Measurements from ENCODE around the gene CYP4F12. TPM values are rescaled to one million over a fixed set of nuclear protein-coding genes. Genes with fewer than 3 reads are reported as not detected.

Gene CYP4F12, protein sequence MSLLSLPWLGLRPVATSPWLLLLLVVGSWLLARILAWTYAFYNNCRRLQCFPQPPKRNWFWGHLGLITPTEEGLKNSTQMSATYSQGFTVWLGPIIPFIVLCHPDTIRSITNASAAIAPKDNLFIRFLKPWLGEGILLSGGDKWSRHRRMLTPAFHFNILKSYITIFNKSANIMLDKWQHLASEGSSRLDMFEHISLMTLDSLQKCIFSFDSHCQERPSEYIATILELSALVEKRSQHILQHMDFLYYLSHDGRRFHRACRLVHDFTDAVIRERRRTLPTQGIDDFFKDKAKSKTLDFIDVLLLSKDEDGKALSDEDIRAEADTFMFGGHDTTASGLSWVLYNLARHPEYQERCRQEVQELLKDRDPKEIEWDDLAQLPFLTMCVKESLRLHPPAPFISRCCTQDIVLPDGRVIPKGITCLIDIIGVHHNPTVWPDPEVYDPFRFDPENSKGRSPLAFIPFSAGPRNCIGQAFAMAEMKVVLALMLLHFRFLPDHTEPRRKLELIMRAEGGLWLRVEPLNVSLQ
- not detected for polyA plus RNA-seq

DNA sequence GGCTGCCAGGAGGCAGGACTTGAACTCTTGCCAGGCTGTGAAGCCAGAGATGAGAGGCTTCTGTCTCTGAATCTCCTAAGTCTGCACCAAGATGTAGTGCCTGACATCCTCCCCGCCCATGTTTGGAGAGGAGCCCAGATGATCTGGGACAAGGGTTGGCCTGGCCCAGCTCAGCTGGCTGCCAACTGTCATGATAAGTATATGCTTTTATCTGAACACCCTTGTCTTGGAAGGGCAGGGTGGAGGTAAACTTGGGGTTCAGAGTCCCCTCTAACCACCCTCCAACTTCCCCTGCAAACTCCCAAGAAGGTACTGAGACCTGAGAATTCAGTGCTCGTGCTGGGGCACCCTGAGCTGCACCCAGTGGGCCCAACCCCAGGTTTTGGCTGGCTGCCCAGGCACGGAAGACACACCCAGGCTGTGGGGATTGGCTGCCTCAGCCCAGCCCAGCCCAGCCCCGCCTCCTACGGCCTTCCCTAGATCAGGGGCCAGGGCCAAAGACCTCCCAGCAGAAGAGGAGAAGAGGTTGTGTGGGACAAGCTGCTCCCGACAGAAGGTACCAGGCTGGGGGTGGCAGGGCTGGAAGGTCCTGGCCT is at the start of gene CYP4F12:
CYP4F12 (plus strand) TSS at position 508 of the 596 bp plus-strand sequence. CDS start 443 bp downstream, outside the sequence.
- DNase-seq, result no peak

DNA sequence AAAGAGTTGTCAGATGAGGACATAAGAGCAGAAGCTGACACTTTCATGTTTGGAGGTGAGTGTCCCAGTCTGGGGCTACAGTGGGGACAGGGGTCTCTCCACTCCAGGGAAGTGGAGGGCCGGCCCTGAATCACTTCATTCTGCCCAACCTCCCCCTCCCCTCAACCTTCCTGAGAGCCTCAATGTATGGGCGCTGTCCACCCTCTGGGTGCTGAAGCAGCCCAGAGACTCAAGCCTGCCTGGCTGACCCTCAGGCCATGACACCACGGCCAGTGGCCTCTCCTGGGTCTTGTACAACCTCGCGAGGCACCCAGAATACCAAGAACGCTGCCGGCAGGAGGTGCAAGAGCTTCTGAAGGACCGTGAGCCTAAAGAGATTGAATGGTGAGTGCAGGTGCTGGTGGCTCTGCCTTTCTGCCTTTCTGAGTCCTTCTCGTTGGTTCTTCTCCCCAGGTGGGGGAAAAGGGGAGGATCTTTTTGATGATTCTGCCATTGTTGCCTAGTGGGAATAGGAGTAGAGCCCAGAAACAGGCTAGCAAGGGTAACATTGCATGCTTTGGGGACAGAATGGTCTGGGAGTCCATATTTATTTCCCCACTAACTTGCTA is 49.1 kb upstream of the CYP4F12 start:
- no peak overlapping the region for H3K27ac Mint-ChIP-seq
- peaks cover 2 to 20% (median 6%) of the 10 kb centered on the region in 3 donors for H3K27me3 Mint-ChIP-seq (ENCODE audit: low read depth in 3 of 3)
- no peaks in the 10 kb centered on the region for H3K9me3 Mint-ChIP-seq
- DNase-seq, result no peak
- no peak overlapping the region for H3K4me3 Mint-ChIP-seq
- H3K36me3 Mint-ChIP-seq, result no peaks in the 10 kb centered on the region
- no peaks in the 10 kb centered on the region for H3K4me1 Mint-ChIP-seq

More for the DNA sequence above, at the start of gene CYP4F12:
- no peaks in the 10 kb centered on the region for H3K4me1 Mint-ChIP-seq
- peaks cover 0 to 4% (median 2%) of the 10 kb centered on the region in 3 donors for H3K27me3 Mint-ChIP-seq (ENCODE audit: low read depth in 3 of 3)
- no peak within 1 kb of the TSS for H3K4me3 Mint-ChIP-seq
- H3K36me3 Mint-ChIP-seq, result peaks cover 0 to 7% (median 0%) of the 10 kb centered on the region in 3 donors
- no peaks in the 10 kb centered on the region for H3K9me3 Mint-ChIP-seq
- H3K27ac Mint-ChIP-seq, result no peak within 1 kb of the TSS

DNA sequence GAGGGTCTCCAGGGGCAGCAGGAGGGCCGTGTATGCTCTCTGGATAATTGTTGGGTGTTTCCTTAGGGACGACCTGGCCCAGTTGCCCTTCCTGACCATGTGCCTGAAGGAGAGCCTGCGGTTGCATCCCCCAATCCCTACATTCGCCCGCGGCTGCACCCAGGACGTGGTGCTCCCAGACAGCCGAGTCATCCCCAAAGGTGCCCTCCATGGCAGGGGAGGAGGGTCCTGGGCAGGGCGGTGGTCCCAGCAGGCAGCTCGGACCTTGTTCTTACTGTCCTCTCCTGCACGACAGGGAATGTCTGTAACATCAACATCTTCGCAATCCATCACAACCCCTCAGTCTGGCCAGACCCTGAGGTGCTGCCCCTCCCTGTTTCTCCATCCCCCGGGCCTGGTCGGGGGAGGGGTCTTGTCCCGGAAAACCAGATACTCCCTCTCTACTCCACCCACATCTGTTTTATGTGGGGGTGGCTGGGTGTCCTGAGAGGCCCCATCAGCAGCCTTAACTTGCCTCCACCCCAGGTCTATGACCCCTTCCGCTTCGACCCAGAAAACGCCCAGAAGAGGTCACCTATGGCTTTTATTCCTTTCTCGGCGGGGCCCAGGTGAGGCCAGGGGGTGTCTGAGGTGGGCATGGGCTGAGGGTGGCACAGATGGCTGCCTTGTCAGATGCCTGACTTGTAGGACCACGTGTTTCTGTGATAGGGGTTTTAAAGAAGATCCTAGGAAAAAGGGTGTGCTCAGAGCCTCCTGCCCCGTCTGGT is 44.5 kb upstream of the CYP4F12 start:
- H3K27me3 Mint-ChIP-seq (ENCODE audit: low read depth in 3 of 3), result peaks cover 4 to 16% (median 5%) of the 10 kb centered on the region in 3 donors
- DNase-seq, result no peak
- H3K9me3 Mint-ChIP-seq, result no peaks in the 10 kb centered on the region
- no peak overlapping the region for H3K27ac Mint-ChIP-seq
- H3K4me1 Mint-ChIP-seq, result peaks cover 6 to 7% of the 10 kb centered on the region in 2 donors
- no peaks in the 10 kb centered on the region for H3K36me3 Mint-ChIP-seq
- H3K4me3 Mint-ChIP-seq, result no peak overlapping the region

DNA sequence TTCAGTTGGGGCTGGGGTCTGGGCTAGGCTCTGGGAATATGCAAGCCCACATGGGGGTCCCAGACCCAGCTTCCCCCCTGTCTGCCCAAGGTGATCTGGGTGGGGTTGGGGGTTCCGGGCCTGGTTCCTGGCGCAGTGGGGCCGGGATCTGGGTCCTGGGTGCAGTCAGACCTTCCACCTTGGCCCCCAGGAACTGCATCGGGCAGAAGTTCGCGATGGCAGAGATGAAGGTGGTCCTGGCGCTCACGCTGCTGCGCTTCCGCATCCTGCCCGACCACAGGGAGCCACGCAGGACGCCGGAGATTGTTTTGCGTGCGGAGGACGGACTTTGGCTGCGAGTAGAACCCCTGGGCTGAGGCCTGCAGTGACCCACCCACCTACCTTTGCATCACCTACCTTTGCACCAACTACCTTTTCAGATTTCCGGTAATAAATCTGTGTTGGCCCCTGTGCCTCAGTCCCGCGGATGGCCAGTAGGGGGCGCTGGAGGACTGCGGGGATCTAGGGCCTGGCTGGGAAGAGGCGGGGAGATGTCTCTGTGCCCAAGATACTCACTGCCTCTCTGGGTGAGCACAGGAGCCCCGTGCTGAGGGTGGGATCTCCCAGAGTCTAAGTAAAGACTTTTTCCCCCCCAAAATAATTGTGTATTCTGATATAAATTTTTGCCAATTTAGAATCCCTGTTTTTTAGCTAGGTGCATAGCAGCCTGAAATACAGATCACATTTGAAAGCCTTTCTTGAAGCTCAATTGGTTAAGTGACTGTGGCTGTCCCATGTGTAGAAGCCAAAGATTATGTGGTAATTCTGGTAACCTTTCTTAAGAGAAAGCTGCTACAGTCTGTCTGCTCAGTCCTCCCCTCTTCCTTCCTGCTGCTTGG is 43.6 kb upstream of the CYP4F12 start:
- H3K9me3 Mint-ChIP-seq, result no peaks in the 10 kb centered on the region
- no peak overlapping the region for H3K27ac Mint-ChIP-seq
- peak; percentile 73 for DNase-seq
- no peak overlapping the region for H3K4me3 Mint-ChIP-seq
- H3K27me3 Mint-ChIP-seq (ENCODE audit: low read depth in 3 of 3), result peaks cover 3 to 16% (median 4%) of the 10 kb centered on the region in 3 donors
- H3K4me1 Mint-ChIP-seq, result peaks cover 8 to 10% of the 10 kb centered on the region in 2 donors
- no peaks in the 10 kb centered on the region for H3K36me3 Mint-ChIP-seq

DNA sequence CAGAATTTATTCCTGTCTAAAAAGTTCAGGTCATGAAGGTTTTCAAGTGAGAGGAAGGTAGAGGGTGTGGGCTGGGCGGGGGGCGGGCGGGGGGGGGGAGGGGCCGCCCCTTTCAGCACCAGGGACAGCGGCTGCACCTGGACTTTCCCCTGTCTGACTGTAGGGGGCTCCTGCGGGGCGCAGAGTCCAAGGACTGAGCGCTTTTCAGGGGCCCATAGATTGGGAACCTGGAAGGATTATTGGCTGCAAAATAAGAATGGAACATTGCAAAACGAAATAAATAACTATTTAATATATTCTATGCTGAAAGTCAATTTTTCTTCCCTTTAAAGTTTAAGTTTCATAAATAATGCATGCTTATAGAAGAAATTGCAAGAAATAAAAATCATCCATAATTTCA is 41.1 kb upstream of the CYP4F12 start:
- H3K9me3 Mint-ChIP-seq, result no peaks in the 10 kb centered on the region
- no peaks in the 10 kb centered on the region for H3K36me3 Mint-ChIP-seq
- H3K4me3 Mint-ChIP-seq, result no peak overlapping the region
- H3K27me3 Mint-ChIP-seq (ENCODE audit: low read depth in 3 of 3), result peaks cover 3 to 20% (median 6%) of the 10 kb centered on the region in 3 donors
- peaks cover 8 to 10% of the 10 kb centered on the region in 2 donors for H3K4me1 Mint-ChIP-seq
- H3K27ac Mint-ChIP-seq, result no peak overlapping the region
- DNase-seq, result peak; percentile 13 to 33 (median 26)

DNA sequence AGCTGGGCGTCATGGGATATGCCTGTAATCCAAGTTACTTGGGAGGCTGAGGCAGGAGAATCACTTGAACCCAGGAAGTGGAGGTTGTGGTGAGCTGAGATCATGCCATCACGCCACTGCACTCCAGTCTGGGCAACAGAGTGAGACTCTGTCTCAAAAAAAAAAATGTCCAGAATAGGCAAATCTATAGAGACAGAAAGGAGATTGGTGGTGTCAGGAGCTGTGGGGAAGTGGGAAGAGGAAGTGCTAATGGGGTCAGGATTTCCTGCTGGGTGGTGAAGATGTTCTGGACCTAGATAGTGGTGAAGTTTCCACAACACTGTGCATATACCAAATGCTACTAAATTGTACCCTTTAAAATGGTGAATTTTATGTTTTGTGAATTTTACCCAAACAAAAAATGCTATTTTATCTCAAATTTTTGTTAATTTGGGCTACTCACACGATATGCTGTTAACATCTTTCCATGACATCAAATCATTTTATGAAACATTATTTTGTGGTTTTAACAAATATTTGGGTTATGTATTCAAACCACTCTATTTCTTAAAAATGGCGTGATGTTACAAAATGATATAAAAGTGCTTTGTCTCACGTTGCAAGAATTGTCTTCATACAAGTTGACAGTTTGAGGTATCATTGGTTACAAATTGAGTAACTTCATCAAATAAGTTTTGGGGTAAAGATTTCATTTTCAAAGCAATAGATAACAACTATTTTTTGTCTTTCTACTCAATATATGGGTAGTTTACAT is 39.6 kb upstream of the CYP4F12 start:
- H3K27me3 Mint-ChIP-seq (ENCODE audit: low read depth in 3 of 3), result peaks cover 3 to 16% (median 3%) of the 10 kb centered on the region in 3 donors

DNA sequence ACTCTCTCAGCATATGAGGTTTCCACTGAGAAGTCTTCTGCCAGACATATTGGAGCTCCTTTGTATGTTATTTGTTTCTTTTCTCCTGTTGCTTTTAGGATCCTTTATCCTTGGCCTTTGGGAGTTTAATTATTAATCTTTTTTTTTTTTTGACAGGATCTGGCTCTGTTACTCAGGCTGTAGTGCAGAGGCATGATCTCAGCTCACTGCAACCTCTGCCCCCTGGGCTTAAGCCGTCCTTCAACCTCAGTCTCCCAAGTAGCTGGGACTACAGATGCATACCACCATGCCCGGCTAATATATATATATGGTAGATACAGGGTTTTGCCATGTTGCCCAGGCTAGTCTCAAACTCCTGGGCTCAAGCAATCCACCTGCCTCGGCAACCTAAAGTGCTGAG is 38.8 kb upstream of the CYP4F12 start:
- no peaks in the 10 kb centered on the region for H3K9me3 Mint-ChIP-seq
- peaks cover 3 to 15% (median 3%) of the 10 kb centered on the region in 3 donors for H3K27me3 Mint-ChIP-seq (ENCODE audit: low read depth in 3 of 3)
- no peak overlapping the region for H3K27ac Mint-ChIP-seq
- H3K4me3 Mint-ChIP-seq, result no peak overlapping the region
- no peaks in the 10 kb centered on the region for H3K36me3 Mint-ChIP-seq
- no peak for DNase-seq
- H3K4me1 Mint-ChIP-seq, result peaks cover 8 to 10% of the 10 kb centered on the region in 2 donors

More for the DNA sequence above, 39.6 kb upstream of the CYP4F12 start:
- H3K36me3 Mint-ChIP-seq, result no peaks in the 10 kb centered on the region
- H3K9me3 Mint-ChIP-seq, result no peaks in the 10 kb centered on the region
- H3K27ac Mint-ChIP-seq, result no peak overlapping the region
- H3K4me1 Mint-ChIP-seq, result peaks cover 8 to 10% of the 10 kb centered on the region in 2 donors
- peak overlapping the region in 1 of 5 donors; percentile 44 for H3K4me3 Mint-ChIP-seq
- no peak for DNase-seq

DNA sequence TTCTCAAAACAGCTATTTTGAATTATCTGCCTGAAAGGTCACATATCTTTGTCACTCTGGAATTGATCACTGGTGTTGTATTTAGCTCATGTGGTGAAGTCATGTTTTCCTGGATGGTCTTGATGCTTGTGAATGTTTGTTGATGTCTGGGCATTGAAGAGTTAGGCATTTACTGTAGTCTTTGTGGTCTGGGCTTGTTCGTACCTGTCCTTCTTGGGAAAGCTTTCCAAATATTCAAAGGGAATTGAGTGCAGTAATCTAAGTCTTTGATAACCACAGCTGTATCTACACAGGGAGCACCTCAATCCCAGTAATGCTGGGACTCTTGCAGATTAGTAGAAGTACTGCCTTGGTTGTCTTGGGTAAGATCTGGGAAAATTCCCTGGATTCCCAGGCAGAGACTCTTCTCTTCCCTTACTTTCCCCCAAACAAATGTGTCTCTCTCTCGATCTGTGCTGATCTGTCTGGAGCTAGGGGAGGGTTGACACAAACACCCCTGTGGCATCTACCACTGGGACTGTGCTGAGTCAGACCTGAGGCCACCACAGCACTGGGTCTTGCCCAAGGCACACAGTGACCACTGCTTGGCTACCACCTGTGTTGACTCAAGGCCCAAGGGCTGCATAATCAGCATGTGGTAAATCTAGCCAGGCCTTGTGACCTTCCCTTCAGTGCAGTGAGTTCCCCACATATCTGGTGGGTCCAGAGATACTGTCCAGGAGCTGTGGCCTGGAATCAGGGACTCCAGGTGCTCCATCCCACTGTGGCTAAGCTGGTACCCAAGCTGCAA is 37.7 kb upstream of the CYP4F12 start:
- H3K9me3 Mint-ChIP-seq, result no peaks in the 10 kb centered on the region
- H3K36me3 Mint-ChIP-seq, result no peaks in the 10 kb centered on the region
- no peak overlapping the region for H3K4me3 Mint-ChIP-seq
- no peak for DNase-seq
- peaks cover 8 to 10% of the 10 kb centered on the region in 2 donors for H3K4me1 Mint-ChIP-seq
- H3K27ac Mint-ChIP-seq, result no peak overlapping the region
- H3K27me3 Mint-ChIP-seq (ENCODE audit: low read depth in 3 of 3), result peaks cover 3 to 15% (median 5%) of the 10 kb centered on the region in 3 donors

DNA sequence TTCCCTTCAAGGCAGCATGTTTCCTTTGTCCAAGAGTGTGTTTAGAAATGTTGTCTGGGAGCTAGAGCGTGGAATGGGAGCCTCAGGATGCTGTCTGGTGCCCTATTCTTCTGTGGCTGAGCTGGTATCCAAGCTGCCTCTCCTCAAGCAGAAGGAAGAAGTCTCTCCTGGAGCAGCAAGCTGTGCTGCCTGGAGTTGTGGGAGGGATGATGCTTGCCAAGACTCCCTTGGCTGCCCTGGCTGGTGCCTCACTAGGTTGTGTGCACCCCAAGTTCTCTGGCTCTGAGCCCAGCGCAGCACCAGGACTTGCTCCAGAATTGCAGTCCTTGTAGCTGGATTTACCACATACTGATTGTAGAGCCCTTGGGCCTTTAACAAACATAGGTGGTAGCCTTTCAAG is 36.9 kb upstream of the CYP4F12 start:
- H3K9me3 Mint-ChIP-seq, result no peaks in the 10 kb centered on the region
- no peak overlapping the region for H3K4me3 Mint-ChIP-seq
- H3K4me1 Mint-ChIP-seq, result peaks cover 8 to 10% of the 10 kb centered on the region in 2 donors
- H3K27ac Mint-ChIP-seq, result no peak overlapping the region
- no peak for DNase-seq
- H3K36me3 Mint-ChIP-seq, result no peaks in the 10 kb centered on the region
- H3K27me3 Mint-ChIP-seq (ENCODE audit: low read depth in 3 of 3), result peaks cover 3 to 12% (median 5%) of the 10 kb centered on the region in 3 donors

DNA sequence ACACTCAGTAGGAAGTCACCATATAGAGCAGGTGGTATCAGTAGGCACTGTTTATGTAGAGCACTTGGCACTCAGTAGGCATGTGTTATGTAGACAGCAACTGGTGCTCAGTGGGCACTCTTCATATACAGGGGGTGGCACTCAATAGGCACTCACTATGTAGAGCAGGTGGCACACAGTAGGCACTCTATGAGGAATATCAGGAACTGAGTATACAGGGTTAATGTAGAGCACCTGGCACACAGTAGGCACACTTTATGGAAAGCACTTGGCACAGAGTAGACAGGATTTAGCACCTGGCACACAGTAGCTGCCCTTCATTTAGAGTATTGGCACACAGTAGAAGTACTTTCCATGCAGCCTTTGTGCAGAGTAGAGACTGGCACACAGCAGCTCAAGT is 33.3 kb upstream of the CYP4F12 start:
- no peak overlapping the region for H3K27ac Mint-ChIP-seq
- peaks cover 0 to 2% of the 10 kb centered on the region in 2 donors for H3K4me1 Mint-ChIP-seq
- no peaks in the 10 kb centered on the region for H3K36me3 Mint-ChIP-seq
- peaks cover 2 to 9% (median 4%) of the 10 kb centered on the region in 3 donors for H3K27me3 Mint-ChIP-seq (ENCODE audit: low read depth in 3 of 3)
- no peaks in the 10 kb centered on the region for H3K9me3 Mint-ChIP-seq
- no peak overlapping the region for H3K4me3 Mint-ChIP-seq
- no peak for DNase-seq

DNA sequence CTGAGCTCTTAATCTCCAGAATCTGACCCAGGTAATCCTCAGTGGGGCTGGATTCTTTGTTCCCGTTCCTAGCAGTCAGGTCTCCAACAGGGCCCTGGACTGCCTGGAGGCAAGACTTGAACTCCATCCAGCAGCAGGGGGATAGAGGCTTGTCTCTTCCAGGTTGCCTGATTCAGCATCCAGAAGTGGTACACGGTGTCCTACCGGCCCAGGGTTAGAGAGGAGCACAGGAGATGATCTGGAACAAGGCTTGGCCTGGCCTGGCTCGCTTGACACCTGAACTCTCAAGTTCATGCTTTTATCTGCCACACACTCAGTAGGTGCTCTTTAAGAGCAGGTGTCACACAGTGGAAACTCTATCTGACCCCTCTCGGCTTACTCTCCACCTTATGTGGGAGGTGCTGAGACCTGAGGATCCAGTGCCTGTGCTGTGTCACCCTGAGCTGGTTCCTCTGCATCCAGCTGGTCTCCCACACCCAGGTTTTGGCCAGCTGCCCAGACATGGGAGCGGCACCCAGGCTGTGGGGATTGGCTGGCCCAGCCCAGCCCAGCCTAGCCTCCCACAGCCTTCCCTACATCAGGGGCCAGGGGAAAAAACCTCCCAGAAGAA is 32.5 kb upstream of the CYP4F12 start, which contains the start of gene CYP4F3:
CYP4F3 (plus strand) TSS at position 604 of the 610 bp plus-strand sequence. CDS start 519 bp downstream, outside the sequence.
- Mint-ChIP-seq H3K36me3 (no peaks in the 10 kb centered on the region), H3K4me3 (no peak within 1 kb of the TSS), H3K27me3 (ENCODE audit: low read depth in 3 of 3) (peaks cover 2 to 9% (median 4%) of the 10 kb centered on the region in 3 donors), H3K4me1 (peaks cover 0 to 2% of the 10 kb centered on the region in 2 donors), H3K9me3 (no peaks in the 10 kb centered on the region), H3K27ac (no peak within 1 kb of the TSS)
- no peak for DNase-seq

Measured in immature natural killer cell (primary cell).